ENCODE measurements around the gene CCL13. TPM values are rescaled to one million over a fixed set of nuclear protein-coding genes. Genes with fewer than 3 reads are reported as not detected.

CCL13 gene
- total RNA-seq, 1 experiment from 2014 or later: not detected

DNA sequence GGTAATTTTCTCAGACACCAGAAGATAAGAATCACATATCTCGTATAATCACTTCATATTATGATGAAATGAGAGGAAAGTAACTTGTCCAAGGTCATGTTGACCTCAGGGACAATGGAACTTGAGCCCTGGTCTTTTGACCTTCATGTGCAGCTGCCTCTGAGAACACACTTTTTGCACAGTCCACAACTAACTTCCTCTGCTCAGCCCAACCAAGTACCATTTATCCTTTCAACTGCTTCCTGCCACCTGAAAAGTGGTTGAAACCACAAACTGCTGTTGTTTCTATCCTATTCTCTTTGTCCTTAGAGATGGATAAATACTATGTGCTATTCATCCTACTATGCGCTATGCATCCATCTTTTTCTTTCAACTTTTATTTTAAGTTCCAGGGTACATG lies 9.1 kb downstream of the CCL13 start:
- Histone ChIP-seq H3K4me3 (no peak overlapping the region), H3K27me3 (ENCODE audit: insufficient read depth, low read depth) (peaks cover 15% of the 10 kb centered on the region), H3K79me2 (ENCODE audit: low read depth) (no peaks in the 10 kb centered on the region), H3K4me1 (replicated peaks; ENCODE audit: insufficient read depth) (no peaks in the 10 kb centered on the region), H3F3A (ENCODE audit: insufficient read depth, low read depth) (no peaks in the 10 kb centered on the region), H3K9me3 (ENCODE audit: insufficient read depth, low read depth) (no peaks in the 10 kb centered on the region), H3K36me3 (ENCODE audit: low read depth) (no peaks in the 10 kb centered on the region), H2AFZ (no peak overlapping the region), H3K9me2 (ENCODE audit: insufficient read depth) (no peaks in the 10 kb centered on the region), H3K27ac (no peak overlapping the region), H3K4me2 (no peak overlapping the region), H4K20me1 (ENCODE audit: insufficient read depth) (no peaks in the 10 kb centered on the region)
- DNase-seq: no peak
- ChIA-PET POLR2A (ENCODE audit: unreplicated experiment) (no interaction called here), CTCF (no interaction called here)
- BruUV-seq (replicated peaks): no TSS peak
- intact Hi-C loops (cut with micrococcal nuclease; ENCODE audit: unreplicated experiment): no loop called here
- TF ChIP-seq EZH2 (IDR thresholded peaks at IDR 0.05; ENCODE audit: low read depth) (no peak), CTCF (conservative IDR thresholded peaks at IDR 0.05) (no peak)

- no peak overlapping the region for H3K27ac ChIP-seq
- no peak overlapping the region for H2AFZ ChIP-seq
- no peaks in the 10 kb centered on the region for H3K79me2 ChIP-seq (ENCODE audit: low read depth)
- no peaks in the 10 kb centered on the region for H4K20me1 ChIP-seq (ENCODE audit: insufficient read depth)
- no peaks in the 10 kb centered on the region for H3K9me3 ChIP-seq (ENCODE audit: insufficient read depth, low read depth)
- no peaks in the 10 kb centered on the region for H3K36me3 ChIP-seq (ENCODE audit: low read depth)
- ChIA-PET POLR2A (ENCODE audit: unreplicated experiment) (no interaction called here), CTCF (no interaction called here)
- TF ChIP-seq EZH2 (IDR thresholded peaks at IDR 0.05; ENCODE audit: low read depth) (no peak), CTCF (conservative IDR thresholded peaks at IDR 0.05) (no peak)
- peaks cover 15% of the 10 kb centered on the region for H3K27me3 ChIP-seq (ENCODE audit: insufficient read depth, low read depth)
- intact Hi-C loops (cut with micrococcal nuclease; ENCODE audit: unreplicated experiment): no loop called here
- no peaks in the 10 kb centered on the region for H3K4me1 ChIP-seq (replicated peaks; ENCODE audit: insufficient read depth)
- H3K4me3 ChIP-seq: no peak overlapping the region
- no TSS peak for BruUV-seq (replicated peaks)
- no peak for DNase-seq
- no peaks in the 10 kb centered on the region for H3F3A ChIP-seq (ENCODE audit: insufficient read depth, low read depth)
- no peaks in the 10 kb centered on the region for H3K9me2 ChIP-seq (ENCODE audit: insufficient read depth)
- H3K4me2 ChIP-seq: no peak overlapping the region
Observed at GRCh38 chr17:34366010-34366409, 9.7 kb downstream of the CCL13 start.

DNA sequence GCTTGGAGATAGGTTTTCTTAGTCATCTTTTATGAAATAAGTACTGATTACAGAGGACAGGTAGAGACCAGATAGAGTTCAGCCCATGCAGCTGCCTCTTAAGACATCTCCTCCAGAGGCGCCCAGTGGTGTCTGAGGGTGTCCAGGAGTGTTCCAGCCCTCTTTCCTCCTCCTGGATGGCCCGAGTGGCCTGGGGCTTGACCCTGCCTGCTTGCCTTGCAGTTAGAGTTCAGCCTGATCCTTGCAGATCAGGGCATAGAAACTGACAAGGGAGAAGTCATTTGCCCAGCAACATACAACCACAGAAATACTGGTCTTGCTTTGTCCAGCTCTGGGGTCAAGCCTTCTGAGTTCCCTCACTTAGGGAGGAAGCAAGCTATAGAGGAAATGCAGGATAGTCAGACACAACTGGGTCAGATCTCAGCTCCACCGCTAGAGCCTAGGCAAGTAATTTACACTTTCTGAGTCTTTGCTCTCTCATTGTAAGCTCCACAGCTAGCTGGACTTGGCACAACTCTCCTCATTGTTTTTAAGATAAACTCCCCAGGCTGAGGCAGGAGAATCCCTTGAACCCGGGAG lies 10.3 kb downstream of the CCL13 start:
- H3K4me3 ChIP-seq: no peak overlapping the region
- no peak for DNase-seq
- no peak for TF ChIP-seq EZH2 (IDR thresholded peaks at IDR 0.05; ENCODE audit: low read depth)
- no peak for TF ChIP-seq CTCF (conservative IDR thresholded peaks at IDR 0.05)
- no peaks in the 10 kb centered on the region for H3K9me2 ChIP-seq (ENCODE audit: insufficient read depth)
- H3K4me2 ChIP-seq: no peak overlapping the region
- intact Hi-C loops (cut with micrococcal nuclease; ENCODE audit: unreplicated experiment): no loop called here
- H3F3A ChIP-seq (ENCODE audit: insufficient read depth, low read depth): no peaks in the 10 kb centered on the region
- ChIA-PET CTCF (no interaction called here), POLR2A (ENCODE audit: unreplicated experiment) (no interaction called here)
- H3K9me3 ChIP-seq (ENCODE audit: insufficient read depth, low read depth): no peaks in the 10 kb centered on the region
- no peaks in the 10 kb centered on the region for H3K36me3 ChIP-seq (ENCODE audit: low read depth)
- no TSS peak for BruUV-seq (replicated peaks)
- no peaks in the 10 kb centered on the region for H4K20me1 ChIP-seq (ENCODE audit: insufficient read depth)
- H3K4me1 ChIP-seq (replicated peaks; ENCODE audit: insufficient read depth): no peaks in the 10 kb centered on the region
- H3K27ac ChIP-seq: no peak overlapping the region
- H3K79me2 ChIP-seq (ENCODE audit: low read depth): no peaks in the 10 kb centered on the region
- H2AFZ ChIP-seq: no peak overlapping the region
- peaks cover 15% of the 10 kb centered on the region for H3K27me3 ChIP-seq (ENCODE audit: insufficient read depth, low read depth)
